ENCODE data around the gene ADAM10.

- TF ChIP-seq EZH2 (IDR thresholded peaks at IDR 0.05; ENCODE audit: low read length, unreplicated experiment) (no peak), EZH2phosphoT487 (IDR thresholded peaks at IDR 0.05; ENCODE audit: borderline replicate concordance, low read length) (no peak), CTCF (conservative IDR thresholded peaks at IDR 0.05; ENCODE audit: low read depth, low read length) (no peak)
Observed at GRCh38 chr15:58785355-58785754, 35.8 kb upstream of the ADAM10 start.

Measured in PC-3 (cell line).